GM12878 (cell line): ENCODE results near the gene NCBP3. TPM values are rescaled to one million over a fixed set of nuclear protein-coding genes. Genes with fewer than 3 reads are reported as not detected.

Source experiments
- ATAC-seq: fragments of 200-7000 bp; cut with Tn5 transposase; 3 replicates; pipeline ENCODE4 v1.9.1; 2020; ENCODE audit warnings: mild to moderate bottlenecking, moderate library complexity
- BruUV-seq: library from RNA; stranded (reverse); fragments of 400-500 nt; replicated peaks from 2 replicates; lab custom pipeline; 2021; lab: Mats Ljungman, UMichigan
- CTCF ChIA-PET: fragments of 300-600 bp; sonication (Branson Sonifier 250); formaldehyde crosslinking; extraction: SDS; loops from one replicate; lab custom pipeline; 2021; ENCODE audit warnings: inconsistent platforms; lab: Yijun Ruan, JAX
- POLR2A ChIA-PET: fragments of 350-600 bp; formaldehyde crosslinking; extraction: SDS; loops from one replicate; lab custom pipeline; 2021; ENCODE audit warnings: inconsistent platforms; lab: Charles Lee
- RAD21 ChIA-PET: fragments of 300-600 bp; sonication (Branson Sonifier 250); formaldehyde crosslinking; loops from one replicate; lab custom pipeline; 2023; ENCODE audit warnings: antibody characterized with exemption; ENCODE audit not compliant: unreplicated experiment; lab: Charles Lee
- SMC1A ChIA-PET: fragments of 300-600 bp; sonication (Branson Sonifier 250); formaldehyde crosslinking; loops from one replicate; lab custom pipeline; 2023; ENCODE audit not compliant: unreplicated experiment, uncharacterized antibody; lab: Charles Lee
- DNase-seq: peaks from one replicate; pipeline ENCODE4 v3.0.0-alpha.2; 2011; ENCODE audit warnings: low read depth, low spot score
- FAIRE-seq: peaks from 3 replicates; lab custom pipeline; 2011; peaks lifted over from hg19 to GRCh38; lab: Jason Lieb, UNC
- H2AFZ ChIP-seq: 2 replicates; pipeline ENCODE4 v1.6.0; 2011; ENCODE audit warnings: low read depth, low read length, control low read depth; ENCODE audit not compliant: control insufficient read depth
- H3K27ac ChIP-seq: 2 replicates; pipeline ENCODE4 v1.5.1; 2011; ENCODE audit warnings: control low read depth; ENCODE audit not compliant: control insufficient read depth, insufficient read depth
- H3K27me3 ChIP-seq, 2 experiments: replicated peaks in 1 of 2; 2 replicates each; pipeline versions ENCODE4 v1.6.0 to v1.6.1; 2011; ENCODE audit warnings: low read length in 1 of 2; ENCODE audit not compliant: control insufficient read depth in 2 of 2, insufficient read depth in 2 of 2
- H3K36me3 ChIP-seq, 2 experiments: 2 replicates each; pipeline ENCODE4 v1.5.1; 2011; ENCODE audit warnings: low read length in 1 of 2; ENCODE audit not compliant: control insufficient read depth in 2 of 2, insufficient read depth in 2 of 2
- H3K4me1 ChIP-seq: 2 replicates; pipeline ENCODE4 v1.6.1; 2011; ENCODE audit warnings: mild to moderate bottlenecking, low read length, moderate library complexity, mixed read lengths; ENCODE audit not compliant: control insufficient read depth, insufficient read depth
- H3K4me2 ChIP-seq: 2 replicates; pipeline ENCODE4 v1.6.0; 2011; ENCODE audit warnings: control low read depth; ENCODE audit not compliant: control insufficient read depth, insufficient read depth
- H3K4me3 ChIP-seq: fragments of 200-600 bp; sonication (generic); 2 replicates; pipeline ENCODE4 v1.5.1; 2016
- H3K79me2 ChIP-seq: 2 replicates; pipeline ENCODE4 v1.6.0; 2011; ENCODE audit warnings: low read length; ENCODE audit not compliant: control insufficient read depth, insufficient read depth
- H3K9ac ChIP-seq: 2 replicates; pipeline ENCODE4 v1.8.0; 2011; ENCODE audit warnings: low read length, control low read depth, mixed read lengths; ENCODE audit not compliant: control insufficient read depth, insufficient read depth
- H3K9me3 ChIP-seq: replicated peaks from 3 replicates; pipeline ENCODE4 v1.5.1; 2011; ENCODE audit warnings: mild to moderate bottlenecking, low read length; ENCODE audit not compliant: control insufficient read depth, insufficient read depth
- H4K20me1 ChIP-seq: 2 replicates; pipeline ENCODE4 v1.6.0; 2011; ENCODE audit not compliant: control insufficient read depth, insufficient read depth
- BRCA1 ChIP-seq: IDR thresholded peaks from 2 replicates; pipeline ENCODE4 v1.6.1; 2011; ENCODE audit warnings: low read depth, low read length, improper control_type of control experiment
- CHD1 ChIP-seq: IDR thresholded peaks from 2 replicates; pipeline ENCODE4 v1.6.1; 2012; ENCODE audit warnings: low read depth, low read length, improper control_type of control experiment
- ESRRA ChIP-seq: IDR thresholded peaks from 2 replicates; pipeline ENCODE4 v1.6.1; 2012; ENCODE audit warnings: mild to moderate bottlenecking, low read length, improper control_type of control experiment
- EZH2 ChIP-seq: IDR thresholded peaks from 2 replicates; pipeline ENCODE4 v1.6.1; 2012; ENCODE audit warnings: low read depth, mild to moderate bottlenecking, control low read depth, inconsistent platforms, low read length, borderline replicate concordance; ENCODE audit not compliant: control insufficient read depth
- GATAD2B ChIP-seq: fragments of 450-650 bp; conservative IDR thresholded peaks from 2 replicates; pipeline ENCODE4 v1.6.1; 2017; ENCODE audit warnings: low read depth, mild to moderate bottlenecking, moderate library complexity
- HDGF ChIP-seq: fragments of 450-650 bp; IDR thresholded peaks from 2 replicates; pipeline ENCODE4 v1.6.1; 2016; ENCODE audit warnings: antibody characterized with exemption
- IKZF1 ChIP-seq: fragments of 450-650 bp; conservative IDR thresholded peaks from 2 replicates; pipeline ENCODE4 v1.6.1; 2017; ENCODE audit warnings: antibody characterized with exemption, mild to moderate bottlenecking
- IKZF2 ChIP-seq, 2 experiments: fragments of 450-650 bp; IDR thresholded peaks; 2 replicates each; pipeline ENCODE4 v1.6.1; 2017; ENCODE audit warnings: mild to moderate bottlenecking in 2 of 2, moderate library complexity in 2 of 2
- MTA3 ChIP-seq: IDR thresholded peaks from 2 replicates; pipeline ENCODE4 v1.6.1; 2012; ENCODE audit warnings: low read length, inconsistent platforms, borderline replicate concordance
- NBN ChIP-seq: fragments of 450-650 bp; IDR thresholded peaks from 2 replicates; pipeline ENCODE4 v1.6.1; 2016
- NR2F1 ChIP-seq: fragments of 450-650 bp; conservative IDR thresholded peaks from 2 replicates; pipeline ENCODE4 v1.6.1; 2017; ENCODE audit warnings: mild to moderate bottlenecking
- POU2F2 ChIP-seq: IDR thresholded peaks from 3 replicates; pipeline ENCODE4 v1.6.1; 2011; ENCODE audit warnings: low read depth, mild to moderate bottlenecking, low read length, borderline replicate concordance
- SPI1 ChIP-seq: IDR thresholded peaks from 2 replicates; pipeline ENCODE4 v1.6.1; 2011; ENCODE audit warnings: low read depth, mild to moderate bottlenecking, low read length, moderate library complexity, borderline replicate concordance; ENCODE audit not compliant: insufficient read depth
- YBX1 ChIP-seq: fragments of 450-650 bp; IDR thresholded peaks from 2 replicates; pipeline ENCODE4 v1.6.1; 2016; ENCODE audit warnings: antibody characterized with exemption
- WGBS: methylation state at CpG from one replicate; pipeline ENCODE4 v1.1.6; 2016; ENCODE audit warnings: low lambda C conversion rate; ENCODE audit not compliant: insufficient replicate concordance, insufficient coverage; ENCODE audit errors: missing lambda C conversion rate; 5-methylcytosine and 5-hydroxymethylcytosine counted together
- in situ Hi-C: fragments of 300-500 bp; cut with MboI; formaldehyde crosslinking; loops from 9 replicates; pipeline ENCODE4 v1.14.3; 2018; ENCODE audit warnings: mixed read lengths
- intact Hi-C: fragments of 100-400 bp; cut with micrococcal nuclease; formaldehyde crosslinking; loops from one replicate; pipeline ENCODE4 v1.14.2; 2022; ENCODE audit not compliant: unreplicated experiment
- polyA plus RNA-seq, 11 experiments: library from polyadenylated mRNA; depleted of rRNA in 4 of 11; unstranded in 6 of 11; stranded (reverse) in 5 of 11; fragments of >200 nt; fragmentation: Nextera tagmentation in 4 of 11; fragmentation: Illumina TruSeq in 1 of 11; extraction: Ambion mirVana in 4 of 11; extraction: Trizol in 1 of 11; gene quantifications; 1 replicate in 1 of 11; 2 replicates in 10 of 11; pipeline versions ENCODE4 v1.2.1 to v1.2.3, GENCODE V29; 2011 to 2016; ENCODE audit warnings: inconsistent platforms in 2 of 11, missing spikeins in 2 of 11, low read depth in 1 of 11
- total RNA-seq, 4 experiments: library from RNA; depleted of rRNA in 3 of 4; stranded (reverse); fragments of >200 nt in 3 of 4; fragmentation: Illumina TruSeq in 1 of 4; extraction: Trizol in 1 of 4; gene quantifications; 2 replicates each; pipeline versions ENCODE4 v1.2.1 to v1.2.3, GENCODE V29; 2013 to 2021
- TF ChIP-seq, protein P1 (sequence below): fragments of 450-650 bp; formaldehyde crosslinking; IDR thresholded peaks from 2 replicates; pipeline ENCODE4 v1.4.0; 2020; ENCODE audit warnings: mild to moderate bottlenecking, moderate library complexity
- TF ChIP-seq, protein P2 (sequence below): fragments of 450-650 bp; IDR thresholded peaks from 2 replicates; pipeline ENCODE4 v1.6.1; 2017; ENCODE audit warnings: mild to moderate bottlenecking, moderate library complexity
- TF ChIP-seq, protein P3 (sequence below): fragments of 450-650 bp; IDR thresholded peaks from 2 replicates; pipeline ENCODE4 v1.6.1; 2016; ENCODE audit warnings: mild to moderate bottlenecking

NCBP3 gene
- total and polyA plus RNA-seq, 10 of the 15 experiments (the other 5 are each of a cell fraction or from before 2014, with no cell fraction given): 5.2 to 32.0 (median 23.2) TPM

DNA sequence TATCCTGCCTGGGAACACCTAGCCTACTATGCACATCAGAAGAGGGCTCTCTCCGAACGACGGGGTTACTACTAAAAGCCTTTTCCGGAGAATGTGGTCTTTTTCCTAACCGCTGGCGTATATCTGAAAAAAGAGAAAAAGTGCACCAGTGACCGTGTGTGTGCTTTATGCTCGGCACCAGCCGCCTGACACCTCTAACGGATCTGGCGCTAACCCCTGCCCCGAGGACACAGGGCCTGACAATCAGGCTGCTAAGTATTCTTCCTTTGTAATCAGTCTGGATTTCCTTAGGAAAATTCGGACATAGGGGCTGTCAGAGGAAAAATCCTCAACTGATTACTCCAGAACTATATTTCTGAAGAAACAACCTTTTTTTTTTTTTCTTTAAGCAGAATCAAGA, 31.7 kb downstream of the NCBP3 start:
- H3K9me3 ChIP-seq: no peaks in the 10 kb centered on the region
- TF ChIP-seq BRCA1 (no peak), NBN (no peak), GATAD2B (no peak), NR2F1 (no peak), YBX1 (no peak), POU2F2 (no peak), IKZF2 (IDR thresholded peaks at IDR 0.05) (no peak), IKZF1 (no peak), CHD1 (no peak), EZH2 (no peak), HDGF (no peak), ESRRA (no peak), SPI1 (no peak), MTA3 (no peak)
- TF ChIP-seq, protein P1, sequence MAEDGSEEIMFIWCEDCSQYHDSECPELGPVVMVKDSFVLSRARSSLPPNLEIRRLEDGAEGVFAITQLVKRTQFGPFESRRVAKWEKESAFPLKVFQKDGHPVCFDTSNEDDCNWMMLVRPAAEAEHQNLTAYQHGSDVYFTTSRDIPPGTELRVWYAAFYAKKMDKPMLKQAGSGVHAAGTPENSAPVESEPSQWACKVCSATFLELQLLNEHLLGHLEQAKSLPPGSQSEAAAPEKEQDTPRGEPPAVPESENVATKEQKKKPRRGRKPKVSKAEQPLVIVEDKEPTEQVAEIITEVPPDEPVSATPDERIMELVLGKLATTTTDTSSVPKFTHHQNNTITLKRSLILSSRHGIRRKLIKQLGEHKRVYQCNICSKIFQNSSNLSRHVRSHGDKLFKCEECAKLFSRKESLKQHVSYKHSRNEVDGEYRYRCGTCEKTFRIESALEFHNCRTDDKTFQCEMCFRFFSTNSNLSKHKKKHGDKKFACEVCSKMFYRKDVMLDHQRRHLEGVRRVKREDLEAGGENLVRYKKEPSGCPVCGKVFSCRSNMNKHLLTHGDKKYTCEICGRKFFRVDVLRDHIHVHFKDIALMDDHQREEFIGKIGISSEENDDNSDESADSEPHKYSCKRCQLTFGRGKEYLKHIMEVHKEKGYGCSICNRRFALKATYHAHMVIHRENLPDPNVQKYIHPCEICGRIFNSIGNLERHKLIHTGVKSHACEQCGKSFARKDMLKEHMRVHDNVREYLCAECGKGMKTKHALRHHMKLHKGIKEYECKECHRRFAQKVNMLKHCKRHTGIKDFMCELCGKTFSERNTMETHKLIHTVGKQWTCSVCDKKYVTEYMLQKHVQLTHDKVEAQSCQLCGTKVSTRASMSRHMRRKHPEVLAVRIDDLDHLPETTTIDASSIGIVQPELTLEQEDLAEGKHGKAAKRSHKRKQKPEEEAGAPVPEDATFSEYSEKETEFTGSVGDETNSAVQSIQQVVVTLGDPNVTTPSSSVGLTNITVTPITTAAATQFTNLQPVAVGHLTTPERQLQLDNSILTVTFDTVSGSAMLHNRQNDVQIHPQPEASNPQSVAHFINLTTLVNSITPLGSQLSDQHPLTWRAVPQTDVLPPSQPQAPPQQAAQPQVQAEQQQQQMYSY (CRISPR knock-in tag): no peak
- TF ChIP-seq, protein P2, sequence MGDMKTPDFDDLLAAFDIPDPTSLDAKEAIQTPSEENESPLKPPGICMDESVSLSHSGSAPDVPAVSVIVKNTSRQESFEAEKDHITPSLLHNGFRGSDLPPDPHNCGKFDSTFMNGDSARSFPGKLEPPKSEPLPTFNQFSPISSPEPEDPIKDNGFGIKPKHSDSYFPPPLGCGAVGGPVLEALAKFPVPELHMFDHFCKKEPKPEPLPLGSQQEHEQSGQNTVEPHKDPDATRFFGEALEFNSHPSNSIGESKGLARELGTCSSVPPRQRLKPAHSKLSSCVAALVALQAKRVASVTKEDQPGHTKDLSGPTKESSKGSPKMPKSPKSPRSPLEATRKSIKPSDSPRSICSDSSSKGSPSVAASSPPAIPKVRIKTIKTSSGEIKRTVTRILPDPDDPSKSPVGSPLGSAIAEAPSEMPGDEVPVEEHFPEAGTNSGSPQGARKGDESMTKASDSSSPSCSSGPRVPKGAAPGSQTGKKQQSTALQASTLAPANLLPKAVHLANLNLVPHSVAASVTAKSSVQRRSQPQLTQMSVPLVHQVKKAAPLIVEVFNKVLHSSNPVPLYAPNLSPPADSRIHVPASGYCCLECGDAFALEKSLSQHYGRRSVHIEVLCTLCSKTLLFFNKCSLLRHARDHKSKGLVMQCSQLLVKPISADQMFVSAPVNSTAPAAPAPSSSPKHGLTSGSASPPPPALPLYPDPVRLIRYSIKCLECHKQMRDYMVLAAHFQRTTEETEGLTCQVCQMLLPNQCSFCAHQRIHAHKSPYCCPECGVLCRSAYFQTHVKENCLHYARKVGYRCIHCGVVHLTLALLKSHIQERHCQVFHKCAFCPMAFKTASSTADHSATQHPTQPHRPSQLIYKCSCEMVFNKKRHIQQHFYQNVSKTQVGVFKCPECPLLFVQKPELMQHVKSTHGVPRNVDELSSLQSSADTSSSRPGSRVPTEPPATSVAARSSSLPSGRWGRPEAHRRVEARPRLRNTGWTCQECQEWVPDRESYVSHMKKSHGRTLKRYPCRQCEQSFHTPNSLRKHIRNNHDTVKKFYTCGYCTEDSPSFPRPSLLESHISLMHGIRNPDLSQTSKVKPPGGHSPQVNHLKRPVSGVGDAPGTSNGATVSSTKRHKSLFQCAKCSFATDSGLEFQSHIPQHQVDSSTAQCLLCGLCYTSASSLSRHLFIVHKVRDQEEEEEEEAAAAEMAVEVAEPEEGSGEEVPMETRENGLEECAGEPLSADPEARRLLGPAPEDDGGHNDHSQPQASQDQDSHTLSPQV: no peak
- TF ChIP-seq, protein P3, sequence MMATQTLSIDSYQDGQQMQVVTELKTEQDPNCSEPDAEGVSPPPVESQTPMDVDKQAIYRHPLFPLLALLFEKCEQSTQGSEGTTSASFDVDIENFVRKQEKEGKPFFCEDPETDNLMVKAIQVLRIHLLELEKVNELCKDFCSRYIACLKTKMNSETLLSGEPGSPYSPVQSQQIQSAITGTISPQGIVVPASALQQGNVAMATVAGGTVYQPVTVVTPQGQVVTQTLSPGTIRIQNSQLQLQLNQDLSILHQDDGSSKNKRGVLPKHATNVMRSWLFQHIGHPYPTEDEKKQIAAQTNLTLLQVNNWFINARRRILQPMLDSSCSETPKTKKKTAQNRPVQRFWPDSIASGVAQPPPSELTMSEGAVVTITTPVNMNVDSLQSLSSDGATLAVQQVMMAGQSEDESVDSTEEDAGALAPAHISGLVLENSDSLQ: no peak
- no peaks in the 10 kb centered on the region for H4K20me1 ChIP-seq
- H3K4me3 ChIP-seq: no peak overlapping the region
- BruUV-seq: no TSS peak
- no peak overlapping the region for H2AFZ ChIP-seq
- peaks cover 20 to 22% of the 10 kb centered on the region in 2 experiments for H3K36me3 ChIP-seq
- ATAC-seq (no peak), FAIRE-seq (no peak), DNase-seq (no peak)
- intact Hi-C loops (no loop called here), in situ Hi-C loops (no loop called here)
- H3K27me3 ChIP-seq: no peaks in the 10 kb centered on the region
- peaks cover 9% of the 10 kb centered on the region for H3K4me1 ChIP-seq
- H3K4me2 ChIP-seq: no peak overlapping the region
- 97% methylated on average over 13 of the region's 13 CpGs for WGBS
- SMC1A ChIA-PET: interaction anchor here (0.7 kb wide), 1 partner anchor 76 kb away, joined by 4 read pairs; no protein-coding TSS in a partner anchor
- H3K27ac ChIP-seq: no peak overlapping the region
- RAD21 ChIA-PET: no interaction called here
- H3K9ac ChIP-seq: no peak overlapping the region
- POLR2A ChIA-PET: no interaction called here
- no peaks in the 10 kb centered on the region for H3K79me2 ChIP-seq
- CTCF ChIA-PET: interaction anchor here (0.8 to 5.0 kb wide), 3 partner anchors 10 to 77 kb away, joined by 3 to 33 read pairs (median 23); no protein-coding TSS in a partner anchor
